ENCODE measurements around the gene AQP2. TPM values are rescaled to one million over a fixed set of nuclear protein-coding genes. Genes with fewer than 3 reads are reported as not detected.
"Not testable (repeated sequence)": the region's sequence is repeated elsewhere in the genome, so short reads cannot be mapped to it uniquely, and the experiment has no call there.

The AQP2 gene
- total RNA-seq, 1 donor from 2014 or later = not detected

DNA sequence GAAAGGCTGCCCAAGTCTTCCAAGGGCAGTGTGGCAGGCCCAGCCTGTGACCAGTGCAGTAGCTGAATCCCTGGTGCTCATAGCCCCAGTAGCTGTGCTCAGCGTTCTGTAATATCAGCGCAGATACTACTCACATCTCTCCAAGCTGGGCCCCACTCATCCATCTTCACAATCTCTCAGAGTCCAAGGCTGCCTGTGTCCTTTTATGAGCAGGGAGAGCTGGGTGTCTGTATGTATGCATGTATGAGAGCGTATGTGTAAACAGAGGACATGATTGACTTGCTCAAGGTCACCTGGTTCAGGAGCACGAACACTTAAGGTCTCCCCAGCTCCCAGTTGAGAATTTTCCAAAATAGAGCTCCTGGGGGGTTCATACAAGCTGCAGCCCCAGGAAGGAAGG lies 27.6 kb downstream of the AQP2 start:
- intact Hi-C loops (cut with micrococcal nuclease) = no loop called here
- ATAC-seq = no peak
- no peak for DNase-seq

DNA sequence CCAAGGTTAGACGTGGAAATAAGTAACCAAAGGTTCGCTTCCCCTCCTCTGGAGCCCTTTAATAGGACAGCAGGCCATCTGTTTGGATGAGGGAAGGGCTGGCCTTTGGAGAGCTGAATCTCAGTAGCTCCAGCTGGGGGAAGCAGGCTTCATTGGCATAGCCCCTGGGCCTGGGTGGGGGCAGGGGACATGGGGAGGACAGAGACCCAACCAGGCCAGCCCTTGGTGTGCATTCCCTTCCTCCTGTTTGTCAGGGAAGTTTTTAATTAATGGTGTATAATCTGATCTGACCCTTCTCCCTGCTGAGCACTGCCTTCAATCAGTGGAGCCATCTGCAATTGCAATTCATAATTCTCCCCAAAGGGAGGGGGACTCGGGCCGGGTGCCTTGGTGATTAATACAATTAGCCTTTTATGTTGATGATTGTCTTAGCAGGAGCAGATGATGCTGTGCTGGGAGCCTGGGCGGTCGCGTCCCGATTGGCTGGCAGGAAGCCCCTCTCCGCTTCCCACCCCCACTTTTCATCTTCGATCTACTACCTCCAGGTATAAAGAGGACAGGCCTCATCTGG lies 28.6 kb downstream of the AQP2 start:
- DNase-seq = no peak
- intact Hi-C loops (cut with micrococcal nuclease) = no loop called here
- no peak for ATAC-seq

DNA sequence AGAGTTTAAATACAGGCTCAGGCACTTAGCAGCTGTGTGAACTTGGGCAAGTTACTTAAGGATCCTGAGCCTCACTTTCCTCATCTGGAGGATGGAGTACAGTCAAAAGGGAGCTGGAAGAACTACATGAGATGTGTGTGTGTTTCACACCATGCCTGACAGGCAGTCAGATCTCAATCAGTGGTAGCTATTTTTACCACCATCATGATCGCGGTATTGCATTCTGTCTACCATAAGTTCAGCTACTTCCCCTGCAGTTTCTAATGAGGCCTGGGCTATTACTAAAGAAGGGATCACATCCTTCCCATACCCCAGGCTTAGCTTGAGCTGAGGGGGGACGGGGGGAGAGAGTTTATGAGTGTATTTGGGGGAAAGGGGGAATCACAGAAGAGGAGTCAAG lies 29.3 kb downstream of the AQP2 start:
- intact Hi-C loops (cut with micrococcal nuclease) = no loop called here
- no peak for ATAC-seq

DNA sequence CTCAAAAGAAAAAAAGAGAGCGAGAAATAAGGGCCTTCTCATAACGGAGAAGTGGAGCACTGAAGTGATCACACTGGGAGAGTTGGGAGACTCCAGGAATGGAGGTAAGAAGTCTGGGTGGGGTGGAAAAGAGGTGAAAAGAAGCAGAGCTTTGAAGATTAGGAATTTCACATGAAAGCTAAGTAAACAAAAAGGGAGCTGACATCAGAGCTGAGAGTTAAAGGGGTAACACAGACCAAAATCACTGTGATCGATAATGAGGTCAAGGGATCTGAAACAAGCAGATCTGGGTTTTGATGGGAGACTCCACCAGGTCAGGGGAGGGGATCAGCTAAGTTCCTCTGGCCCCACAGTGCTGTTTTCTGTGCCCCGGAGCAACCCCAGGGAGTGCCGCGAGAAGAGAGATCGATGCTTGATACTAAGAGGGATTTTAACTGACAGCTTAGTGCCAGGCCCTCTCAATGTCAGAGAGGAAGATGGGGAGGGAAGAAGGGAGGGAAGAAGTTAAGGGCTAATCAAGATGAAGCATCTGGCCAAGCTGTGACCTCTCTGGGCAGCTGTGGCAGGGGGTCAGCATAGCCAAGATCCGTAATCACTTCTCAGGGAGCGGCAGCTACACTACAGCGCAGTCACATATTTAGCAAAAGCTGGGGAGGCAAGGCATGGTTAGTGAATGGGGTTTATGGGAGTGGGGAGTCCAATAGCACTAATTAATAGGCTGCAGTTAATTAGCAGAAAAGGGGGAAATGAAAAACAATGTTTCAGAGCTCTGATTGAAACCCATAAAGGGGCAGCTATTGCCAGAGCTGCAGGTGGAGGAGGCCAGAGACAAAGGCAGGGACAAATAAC lies 30.2 kb downstream of the AQP2 start:
- no peak for ATAC-seq
- intact Hi-C loops (cut with micrococcal nuclease) = no loop called here
- no peak for DNase-seq

More for the DNA sequence above, 29.3 kb downstream of the AQP2 start:
- DNase-seq = no peak

DNA sequence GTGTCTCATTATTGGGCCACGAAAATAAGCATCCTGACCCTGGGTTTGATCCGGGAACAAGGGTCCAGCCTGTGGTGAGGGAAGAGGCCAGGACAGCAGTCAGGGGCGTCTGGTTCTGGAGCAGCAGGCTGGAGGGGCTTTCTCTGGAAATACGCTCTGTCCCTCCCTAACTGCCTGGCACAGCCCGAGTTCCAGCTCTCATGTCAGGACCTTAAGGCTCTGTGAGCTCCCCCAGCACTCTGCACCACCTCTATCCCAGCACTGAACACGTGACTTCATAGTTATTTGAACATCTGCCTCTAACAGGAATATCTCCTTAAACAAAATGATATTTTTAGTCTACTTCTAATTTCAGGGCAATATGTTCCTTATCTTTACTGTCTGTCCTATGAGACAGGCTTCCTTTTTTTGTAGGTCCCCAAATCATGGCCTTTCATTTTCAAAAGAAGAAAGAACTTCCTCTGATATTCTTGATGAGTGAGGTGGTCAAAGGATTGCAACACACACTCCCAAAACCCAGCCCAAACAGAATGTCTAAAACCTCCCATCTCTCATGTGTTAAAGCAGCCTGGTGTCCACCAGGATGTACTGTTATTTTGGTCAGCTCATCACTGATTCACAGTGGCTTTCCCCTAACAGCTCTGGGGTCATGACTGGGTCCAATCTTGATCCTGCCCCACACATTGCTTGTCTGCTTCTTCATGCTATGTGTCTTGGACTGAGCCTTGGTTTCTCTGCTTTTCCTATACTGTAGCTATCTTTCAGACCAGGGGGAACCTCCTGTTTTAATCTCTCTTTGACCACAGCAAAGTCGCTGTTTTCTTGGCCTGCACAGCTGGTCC lies 31.9 kb downstream of the AQP2 start:
- intact Hi-C loops (cut with micrococcal nuclease) = no loop called here
- DNase-seq = no peak
- no peak for ATAC-seq

DNA sequence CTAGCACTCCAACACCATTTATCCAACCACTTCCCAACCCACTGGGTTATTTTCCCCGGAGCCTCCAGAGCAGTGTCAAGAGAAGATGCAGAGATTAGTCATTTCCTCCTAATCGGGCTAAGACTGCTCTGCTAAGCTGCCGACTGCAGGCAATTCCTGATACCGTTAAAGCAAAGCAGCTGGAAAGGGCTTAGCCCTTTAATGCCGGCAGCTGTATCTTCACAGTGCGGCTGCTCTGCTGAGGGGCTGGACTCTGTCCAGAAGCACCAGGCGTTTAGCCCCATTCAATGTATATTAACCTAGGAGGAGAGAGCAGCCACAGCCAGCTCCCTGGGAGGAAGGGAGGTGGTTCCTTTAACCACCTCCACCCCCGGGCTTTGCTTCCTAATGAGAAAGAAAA lies 33.4 kb downstream of the AQP2 start:
- DNase-seq = no peak
- intact Hi-C loops (cut with micrococcal nuclease) = no loop called here
- peak; percentile 82 for ATAC-seq

DNA sequence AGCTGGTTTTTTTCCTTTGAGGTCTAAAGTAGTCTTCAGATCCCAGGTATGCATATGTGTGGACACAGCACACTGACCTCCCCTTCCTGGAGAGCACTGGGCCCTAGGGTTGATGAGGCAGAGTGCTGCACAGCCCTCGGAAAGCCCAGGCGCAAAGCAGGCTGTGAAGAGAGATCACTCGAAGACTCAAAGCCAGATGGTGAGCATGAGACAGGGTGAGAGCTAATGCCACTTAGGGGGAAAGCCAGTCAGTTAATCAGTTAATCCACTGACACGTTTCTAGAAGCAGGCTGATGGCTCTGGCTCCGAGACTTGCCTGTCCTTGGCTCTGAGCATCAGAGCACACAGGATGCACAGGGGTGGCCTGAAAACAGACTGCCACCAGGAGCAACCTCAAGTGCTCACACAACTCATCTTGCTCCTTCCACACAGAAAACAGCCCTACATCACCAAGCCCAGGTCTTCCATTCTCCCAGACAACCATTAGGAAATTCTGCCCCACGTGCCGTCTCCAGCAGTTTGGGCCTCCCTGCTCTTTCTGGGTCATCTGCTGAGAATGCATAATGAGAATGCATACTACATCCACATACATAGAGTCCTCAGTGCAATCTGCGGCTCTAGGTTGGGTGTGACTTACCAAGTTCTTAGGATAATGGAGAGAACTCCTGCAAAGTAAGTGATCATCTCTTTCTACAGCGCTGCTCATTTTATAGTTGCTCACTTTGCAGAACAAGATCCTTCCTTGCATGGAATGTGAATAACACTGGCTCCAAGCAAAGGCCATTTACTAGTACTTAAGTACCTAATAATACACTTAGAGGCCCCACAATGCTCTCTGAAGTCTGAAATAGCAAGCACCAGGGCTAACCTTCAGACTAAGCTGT lies 34.2 kb downstream of the AQP2 start:
- ATAC-seq = no peak
- intact Hi-C loops (cut with micrococcal nuclease) = no loop called here
- DNase-seq = no peak

DNA sequence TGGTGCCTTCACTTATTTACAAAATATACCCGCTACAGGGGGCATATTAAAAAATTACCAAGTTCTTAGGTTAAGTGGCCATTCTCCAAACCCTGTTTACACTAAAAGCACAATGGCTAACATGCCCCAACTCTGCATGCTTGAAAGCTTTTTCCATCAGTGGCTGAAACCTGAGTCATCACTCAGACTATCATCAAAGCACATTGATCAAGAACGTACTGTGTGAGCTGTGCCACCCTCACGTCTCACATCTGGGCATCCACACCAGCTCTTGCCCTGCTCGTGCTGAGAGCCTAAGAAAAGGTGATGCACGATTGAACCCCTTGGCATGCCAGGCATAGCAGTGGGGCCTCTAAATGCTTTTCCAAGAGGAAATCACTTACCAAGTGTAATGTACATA lies 35.4 kb downstream of the AQP2 start:
- ATAC-seq (no peak), DNase-seq (no peak)
- intact Hi-C loops (cut with micrococcal nuclease) = no loop called here

DNA sequence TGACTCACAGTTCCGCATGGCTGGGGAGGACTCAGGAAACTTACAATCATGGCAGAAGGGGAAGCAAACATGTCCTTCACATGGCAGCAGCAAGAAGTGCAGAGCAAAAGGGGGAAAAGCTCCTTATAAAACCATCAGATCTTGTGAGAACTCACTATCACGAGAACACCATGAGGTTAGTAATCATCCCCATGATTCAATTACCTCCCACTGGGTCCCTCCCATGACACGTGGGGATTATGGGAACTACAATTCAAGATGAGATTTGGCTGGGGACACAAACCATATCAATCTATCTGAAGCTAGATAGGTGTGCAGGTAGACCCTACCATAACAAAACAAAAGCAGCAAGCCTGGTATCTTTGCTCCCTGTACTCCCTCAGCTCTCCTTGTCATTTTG lies 35.9 kb downstream of the AQP2 start:
- intact Hi-C loops (cut with micrococcal nuclease); ATAC-seq; DNase-seq: not testable (repeated sequence)

DNA sequence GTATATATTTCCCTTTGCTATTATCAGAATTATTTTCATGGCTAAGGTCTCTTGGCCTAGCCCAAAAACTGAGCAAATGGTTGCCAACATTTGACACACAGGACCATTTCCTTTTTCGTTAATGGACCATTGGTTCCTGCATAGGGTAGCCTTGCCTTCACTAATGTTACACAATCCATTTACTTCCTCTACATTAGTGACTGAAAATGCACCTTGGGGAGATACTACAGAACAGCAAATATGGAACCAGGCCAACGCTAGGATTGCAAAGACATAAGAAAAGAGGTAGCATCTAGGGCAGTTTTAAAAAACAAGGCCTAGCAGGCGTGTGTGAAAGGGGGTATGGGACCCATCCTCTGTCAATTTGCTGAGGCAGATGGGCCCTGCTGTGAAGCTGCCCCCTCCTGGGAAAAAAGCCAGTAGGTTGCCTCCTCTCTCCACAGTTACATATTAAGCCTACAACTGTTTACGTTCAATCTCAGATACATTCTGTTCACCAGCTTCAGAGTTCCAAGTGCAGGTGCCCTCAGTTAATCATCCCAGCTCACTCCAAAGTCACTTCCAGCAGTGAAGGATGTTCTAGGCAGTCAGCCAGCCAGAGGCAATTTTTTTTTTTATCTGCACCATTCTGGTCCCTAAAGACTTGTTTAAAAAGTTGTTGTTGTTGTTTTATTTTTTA lies 37.2 kb downstream of the AQP2 start:
- DNase-seq (no peak), ATAC-seq (peak; percentile 54)
- intact Hi-C loops (cut with micrococcal nuclease) = no loop called here

DNA sequence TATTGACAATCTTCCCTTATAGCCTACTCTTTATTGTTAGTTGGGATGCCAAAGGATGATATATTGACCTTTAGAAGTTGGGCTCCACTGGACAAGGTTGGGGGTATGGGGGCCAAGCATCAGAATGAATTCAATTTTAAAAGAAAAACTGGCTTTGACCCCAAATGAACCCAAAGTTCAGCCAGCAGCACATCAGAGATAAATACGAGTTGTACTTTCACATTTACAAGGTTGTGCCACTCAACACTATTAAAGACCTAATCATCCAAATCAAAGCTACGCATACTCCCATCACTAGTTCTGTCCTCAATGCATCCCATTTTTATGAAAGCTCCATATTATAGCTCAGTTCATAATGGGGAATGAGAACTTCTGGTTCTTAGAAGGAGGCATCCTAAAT lies 38.9 kb downstream of the AQP2 start:
- ATAC-seq; intact Hi-C loops (cut with micrococcal nuclease); DNase-seq: not testable (repeated sequence)

DNA sequence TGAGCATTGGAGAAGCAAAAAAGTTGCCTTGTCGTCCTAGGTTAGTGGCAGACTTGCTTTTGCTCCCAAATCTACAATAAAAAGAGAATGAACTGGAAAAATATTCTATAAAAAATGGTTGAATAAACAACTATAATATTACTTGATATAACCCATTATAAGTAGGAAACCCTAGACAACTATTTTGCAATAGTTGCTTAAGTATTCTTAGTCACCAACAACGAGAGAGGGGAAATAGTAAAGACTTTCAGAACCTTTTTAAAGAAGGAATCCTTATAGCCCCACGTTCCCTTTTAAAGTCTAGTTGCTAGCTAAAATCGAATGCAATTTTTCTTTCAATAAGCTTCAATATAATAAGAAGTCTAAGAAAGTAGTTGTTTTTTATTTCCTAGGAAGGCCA lies 39.7 kb downstream of the AQP2 start:
- ATAC-seq = no peak
- DNase-seq = no peak
- intact Hi-C loops (cut with micrococcal nuclease) = no loop called here

DNA sequence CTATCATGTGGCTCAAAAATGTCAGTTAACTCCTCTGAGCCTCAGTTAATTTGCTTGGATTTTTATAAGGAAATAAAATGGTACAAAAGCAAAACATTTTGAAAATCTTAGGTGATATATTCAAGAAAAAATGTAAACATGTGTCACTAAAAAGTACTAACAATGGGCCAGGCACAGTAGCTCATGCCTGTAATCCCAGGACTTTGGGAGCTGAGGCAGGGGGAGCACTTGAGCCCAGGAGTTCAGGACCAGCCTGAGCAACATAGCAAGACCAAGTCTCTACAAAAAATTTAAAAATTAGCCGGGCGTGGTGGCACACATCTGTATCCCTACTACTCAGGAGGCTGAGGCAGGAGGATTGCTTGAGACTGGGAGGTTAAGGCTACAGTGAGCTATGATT lies 47.9 kb downstream of the AQP2 start:
- ATAC-seq (no peak), DNase-seq (no peak)
- intact Hi-C loops (cut with micrococcal nuclease) = no loop called here

DNA sequence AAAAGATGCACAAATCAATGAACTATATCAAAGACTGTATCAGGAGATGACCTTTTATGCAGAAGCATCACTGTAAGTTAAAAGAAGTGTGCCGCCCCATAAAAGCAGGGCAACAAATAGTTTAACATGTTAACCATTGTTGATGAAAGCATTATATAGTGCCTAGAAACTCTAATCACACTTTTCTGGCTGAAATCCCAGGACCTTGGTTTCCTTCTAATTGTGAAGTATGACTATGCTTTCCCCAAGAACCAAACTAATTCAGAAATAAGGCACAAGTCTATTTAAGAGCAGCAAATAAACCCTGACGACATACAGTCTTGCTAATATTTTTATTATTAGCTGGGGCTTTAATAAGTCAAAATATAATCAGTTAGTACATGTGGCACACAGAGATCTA lies 53.1 kb downstream of the AQP2 start:
- DNase-seq (no peak), ATAC-seq (peak; percentile 43)
- intact Hi-C loops (cut with micrococcal nuclease) = no loop called here

DNA sequence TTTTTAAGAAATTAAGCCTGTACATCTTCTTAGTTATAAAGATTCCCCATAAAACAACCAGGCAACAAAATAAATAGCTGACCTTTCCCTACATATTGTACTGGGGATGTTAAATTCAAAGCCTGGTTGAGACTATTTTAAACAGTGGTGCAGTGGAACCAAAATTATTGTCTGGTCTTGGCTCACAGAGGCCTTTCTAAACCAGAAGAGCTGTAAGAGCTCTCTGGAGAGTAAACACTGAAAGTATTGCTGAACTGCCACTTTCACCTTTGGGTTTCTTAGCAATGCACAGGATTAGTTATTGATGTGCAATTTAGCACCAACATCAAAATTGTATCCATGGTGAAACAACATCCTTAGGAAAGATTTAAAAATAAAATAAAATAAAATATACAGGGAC lies 54.2 kb downstream of the AQP2 start:
- DNase-seq (no peak), ATAC-seq (no peak)
- intact Hi-C loops (cut with micrococcal nuclease) = no loop called here

DNA sequence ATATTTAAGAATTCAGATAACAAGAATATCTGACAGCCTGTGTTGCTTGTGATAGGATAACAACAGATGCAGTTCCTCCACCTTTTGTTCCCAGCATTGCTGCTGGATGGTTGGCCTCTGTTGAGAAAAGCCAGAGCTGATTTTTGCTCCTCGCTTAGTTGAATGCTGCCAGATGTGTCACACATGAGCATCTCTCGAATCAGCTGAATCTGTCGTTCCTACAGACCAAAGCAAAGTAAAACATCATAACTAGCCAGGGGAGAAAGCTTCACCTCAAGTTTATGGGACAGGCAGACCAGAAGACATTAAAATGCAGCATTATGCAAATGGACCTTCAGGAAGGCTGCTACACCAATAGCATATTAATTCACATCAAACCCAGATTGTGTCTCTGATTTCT lies 54.6 kb downstream of the AQP2 start:
- intact Hi-C loops (cut with micrococcal nuclease) = no loop called here
- DNase-seq (no peak), ATAC-seq (no peak)

DNA sequence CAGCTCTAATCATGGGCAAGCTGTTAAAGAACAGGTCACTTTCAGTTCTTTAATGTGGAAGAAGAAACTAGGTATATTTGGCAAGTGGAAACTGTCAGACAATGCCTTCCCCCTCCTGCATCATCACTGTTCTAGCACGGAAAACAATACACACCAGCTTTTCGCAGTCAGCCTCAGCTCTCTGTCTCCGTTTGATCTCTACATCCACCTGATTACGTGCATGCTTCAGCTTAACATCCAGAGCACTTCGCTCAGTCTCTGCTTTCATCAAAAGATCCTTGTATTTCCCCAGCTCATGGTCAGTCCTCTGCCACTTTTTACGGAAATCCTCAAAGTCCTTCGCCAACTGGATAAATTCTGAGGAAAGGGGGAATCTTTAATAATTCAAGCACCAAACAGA lies 55.7 kb downstream of the AQP2 start:
- intact Hi-C loops (cut with micrococcal nuclease) = no loop called here
- no peak for ATAC-seq
- no peak for DNase-seq

DNA sequence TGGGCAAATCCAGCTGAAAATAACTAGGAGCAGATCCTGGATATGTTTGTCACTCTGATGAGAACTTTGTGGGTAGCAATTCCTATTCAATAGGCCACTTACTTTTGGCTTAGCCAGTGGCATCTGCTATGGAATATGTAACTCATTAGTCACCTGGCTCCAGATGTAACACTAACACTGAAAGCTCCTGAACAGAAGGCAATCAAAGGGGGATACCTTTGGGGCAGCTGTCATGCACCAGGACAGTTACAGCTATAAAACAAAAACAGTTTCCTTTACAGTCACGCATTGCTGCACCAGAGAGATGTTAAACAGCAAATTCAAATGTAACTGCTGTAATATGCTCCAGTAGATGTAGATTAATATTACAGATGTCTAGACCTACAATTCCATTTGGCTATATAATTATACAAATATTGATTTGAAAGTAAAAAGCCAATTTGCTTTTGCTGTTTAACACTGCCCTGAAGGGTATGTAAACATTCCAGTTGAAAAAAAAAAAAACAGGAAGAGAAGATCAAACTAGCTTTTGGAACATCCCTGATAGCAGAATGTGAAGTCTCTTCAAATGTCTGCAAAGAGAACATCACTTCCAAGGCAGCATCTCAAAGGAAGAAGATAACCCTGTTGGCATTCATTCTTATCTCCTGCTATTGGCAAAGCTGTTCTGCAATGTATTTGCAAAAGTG lies 56.4 kb downstream of the AQP2 start:
- ATAC-seq (no peak), DNase-seq (no peak)
- intact Hi-C loops (cut with micrococcal nuclease) = no loop called here

All from left ventricle myocardium superior (tissue), 1 donor.